ENCODE data around the gene FAT4.

FAT4 gene

DNA sequence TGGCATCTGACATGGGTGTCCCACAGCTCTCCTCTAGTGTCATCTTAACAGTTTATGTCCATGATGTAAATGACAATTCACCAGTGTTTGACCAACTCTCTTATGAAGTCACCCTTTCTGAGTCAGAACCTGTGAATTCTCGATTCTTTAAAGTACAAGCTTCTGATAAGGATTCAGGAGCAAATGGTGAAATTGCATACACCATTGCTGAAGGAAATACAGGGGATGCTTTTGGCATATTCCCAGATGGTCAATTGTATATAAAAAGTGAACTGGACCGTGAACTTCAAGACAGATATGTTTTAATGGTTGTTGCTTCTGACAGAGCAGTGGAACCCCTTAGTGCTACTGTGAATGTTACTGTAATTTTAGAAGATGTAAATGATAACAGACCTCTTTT is 4.6 kb downstream of the FAT4 start:
- DNase-seq: no peak

GRCh38 chr4:125321709-125322365 is 7.1 kb downstream of the FAT4 start:
- no peak for DNase-seq

DNA sequence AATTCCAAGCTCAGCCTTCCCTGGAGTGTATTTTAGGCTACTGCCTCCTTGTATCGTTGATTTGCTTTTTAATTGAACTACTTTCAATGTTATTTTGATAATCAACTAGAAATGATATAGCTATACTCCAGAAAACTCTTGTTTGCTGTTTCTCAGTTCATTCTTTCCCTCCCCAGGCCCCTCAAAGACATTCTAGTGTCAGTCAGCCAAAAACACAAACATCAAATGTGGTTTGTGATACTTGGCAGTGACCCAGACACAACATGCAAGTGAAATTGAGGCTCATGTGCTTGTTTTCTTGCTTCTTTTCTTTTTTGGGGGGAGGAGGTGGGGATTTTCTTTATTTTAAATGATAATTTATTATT is 7.6 kb downstream of the FAT4 start:
- DNase-seq: no peak

GRCh38 chr4:125323654-125324053 is 8.9 kb downstream of the FAT4 start:
- no peak for DNase-seq

DNA sequence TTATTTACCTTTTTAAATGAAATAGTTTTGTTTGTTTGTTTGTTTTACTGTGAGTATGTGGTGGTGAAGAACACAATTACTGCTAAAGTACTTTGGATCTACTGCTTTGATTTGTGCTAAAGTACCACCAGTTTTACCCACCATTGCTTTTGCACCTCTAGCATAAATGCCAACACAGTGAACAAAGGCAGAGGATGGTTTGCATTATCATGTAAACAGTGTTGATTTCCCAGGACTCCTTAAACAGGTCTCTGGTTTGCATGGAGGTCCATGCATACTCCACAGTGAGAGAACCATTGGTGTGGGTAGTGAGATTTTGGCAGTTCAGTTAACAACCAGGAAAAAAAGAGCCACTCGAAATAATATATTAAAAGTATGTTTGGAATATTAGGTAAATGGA is 11.0 kb downstream of the FAT4 start:
- DNase-seq: no peak

DNA sequence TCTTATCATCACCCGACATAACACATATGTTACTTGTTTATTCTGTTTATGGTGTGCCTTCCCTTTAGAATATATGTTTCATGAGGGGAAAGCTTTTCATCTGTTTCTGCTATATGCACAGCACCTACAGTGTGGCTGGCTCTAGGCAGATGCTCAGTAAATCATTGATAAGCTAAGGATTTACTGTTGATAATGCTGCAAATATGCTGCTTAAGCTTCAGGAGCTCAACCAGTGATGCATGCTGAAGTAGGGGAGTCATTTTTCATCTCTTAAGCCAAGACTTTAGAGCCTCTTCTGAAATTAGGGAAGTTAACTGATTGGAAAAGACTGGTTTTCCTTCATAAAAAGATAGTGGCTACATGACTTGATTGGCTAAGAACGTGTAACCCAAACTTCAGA is 16.4 kb downstream of the FAT4 start:
- DNase-seq: no peak

- no peak for DNase-seq
These were observed 20.2 kb downstream of the FAT4 start for GRCh38 chr4:125334926-125335325.

- DNase-seq: no peak
These were observed 24.1 kb downstream of the FAT4 start for GRCh38 chr4:125338814-125339213.

DNA sequence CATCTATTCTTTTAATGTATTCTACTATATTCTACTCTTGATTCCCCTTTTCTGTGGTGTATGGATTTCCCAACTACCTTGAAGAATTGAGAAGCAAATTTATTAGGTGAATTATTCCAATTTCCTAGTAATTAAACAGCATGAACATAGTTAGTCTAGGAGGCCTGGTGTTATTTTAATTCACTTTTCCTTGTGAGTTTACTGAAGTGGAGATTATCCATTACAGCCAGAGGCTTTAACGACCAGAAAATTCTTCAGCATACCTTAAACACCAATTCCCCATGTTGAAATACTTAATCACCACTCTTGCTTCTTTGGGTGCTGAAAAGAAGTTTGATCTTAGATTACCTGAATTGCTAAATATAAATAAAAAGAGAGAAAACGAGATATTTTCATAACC is 29.4 kb downstream of the FAT4 start:
- DNase-seq: no peak

DNA sequence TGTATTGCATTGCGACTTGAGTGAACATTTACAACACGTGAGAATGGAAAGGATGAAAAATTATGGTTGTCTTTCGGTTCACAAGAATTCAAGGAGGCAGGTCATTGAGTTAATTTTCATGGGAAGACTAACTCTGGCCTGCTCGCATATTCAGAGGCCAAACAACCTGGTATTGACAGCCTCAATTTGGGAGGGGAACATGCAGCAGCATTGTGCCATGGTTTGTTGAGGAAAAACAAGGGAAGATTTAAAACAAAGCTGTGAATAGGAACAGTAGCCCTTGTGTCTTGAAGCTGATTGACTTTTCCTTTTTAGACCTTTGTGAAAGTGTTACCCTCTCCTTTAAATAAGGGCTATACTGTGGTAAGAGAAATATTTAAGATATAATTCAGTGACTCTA is 31.9 kb downstream of the FAT4 start:
- no peak for DNase-seq

GRCh38 chr4:125350470-125351135 is 35.8 kb downstream of the FAT4 start:
- no peak for DNase-seq

GRCh38 chr4:125352521-125352920 is 37.8 kb downstream of the FAT4 start:
- DNase-seq: no peak

DNA sequence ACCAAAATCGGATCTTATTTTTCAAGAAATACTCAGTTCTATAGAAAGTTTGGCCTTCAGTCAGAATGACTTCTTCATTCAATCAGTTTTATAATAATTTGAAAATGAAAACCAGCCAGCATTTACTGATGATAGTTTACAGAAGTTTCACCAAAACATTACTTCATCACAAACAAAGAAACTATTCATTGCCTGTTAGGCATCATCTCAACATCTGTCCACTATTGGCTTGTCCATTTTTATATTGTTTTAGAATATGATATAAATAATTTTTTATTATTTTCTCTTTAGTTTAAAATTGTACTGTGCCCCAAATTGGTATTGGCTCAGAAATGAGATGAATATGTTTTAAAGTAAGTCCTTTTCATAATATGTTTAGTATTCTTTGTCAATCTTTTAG is 38.4 kb downstream of the FAT4 start:
- no peak for DNase-seq

GRCh38 chr4:125355791-125356190 is 41.0 kb downstream of the FAT4 start:
- no peak for DNase-seq

GRCh38 chr4:125357675-125358074 is 42.9 kb downstream of the FAT4 start:
- no peak for DNase-seq

GRCh38 chr4:125358453-125358852 is 43.7 kb downstream of the FAT4 start:
- no peak for DNase-seq

- no peak for DNase-seq
These were observed 44.6 kb downstream of the FAT4 start for GRCh38 chr4:125359363-125359762.

DNA sequence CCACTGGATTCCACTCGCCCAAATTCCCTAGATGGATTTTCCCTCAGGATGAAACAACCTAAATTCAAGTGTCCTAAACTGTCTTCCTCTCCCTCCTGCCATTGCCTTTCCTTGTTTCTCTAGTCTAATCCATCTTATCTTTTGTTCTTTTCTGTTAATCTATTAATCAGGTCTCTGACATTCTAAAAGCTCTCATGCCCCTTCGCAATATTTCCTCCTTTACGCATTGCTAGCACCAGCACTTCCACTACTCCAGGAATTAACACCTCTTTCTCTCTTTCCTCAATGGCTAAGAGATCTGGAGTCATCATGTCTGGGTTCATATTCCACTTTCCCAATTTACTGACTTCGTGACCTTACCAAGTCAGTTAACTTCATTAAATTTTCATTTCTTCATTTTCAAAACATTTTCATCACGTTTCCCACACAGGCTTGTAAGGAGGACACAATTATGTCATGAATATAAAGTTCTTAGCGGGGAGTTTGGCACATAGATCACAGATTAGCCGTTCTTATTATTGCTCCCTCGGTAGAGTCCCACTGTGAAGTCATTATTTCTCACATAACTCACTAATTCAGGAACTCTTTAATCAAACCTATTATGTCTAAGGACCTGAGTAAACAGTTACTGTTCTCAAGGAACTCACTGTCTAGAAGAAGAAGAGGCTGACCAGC is 45.3 kb downstream of the FAT4 start:
- no peak for DNase-seq

- no peak for DNase-seq
These were observed 46.0 kb downstream of the FAT4 start for GRCh38 chr4:125360727-125361126.
